ENCODE data around the gene FARS2.

Gene FARS2

GRCh38 chr6:5326022-5326641, 64.8 kb downstream of the FARS2 start:
- DNase-seq: no peak

GRCh38 chr6:5328800-5329199, 67.5 kb downstream of the FARS2 start:
- DNase-seq: no peak

GRCh38 chr6:5331845-5332442, 70.6 kb downstream of the FARS2 start:
- DNase-seq: no peak

GRCh38 chr6:5333658-5334057, 72.3 kb downstream of the FARS2 start:
- peak; percentile 72 for DNase-seq

GRCh38 chr6:5334341-5334740, 73.0 kb downstream of the FARS2 start:
- peak; percentile 10 for DNase-seq

GRCh38 chr6:5335020-5335419, 73.7 kb downstream of the FARS2 start:
- DNase-seq: no peak

- peak; percentile 67 for DNase-seq
Observed at GRCh38 chr6:5337573-5337972, 76.3 kb downstream of the FARS2 start.

GRCh38 chr6:5338177-5338960, 77.1 kb downstream of the FARS2 start:
- no peak for DNase-seq

- no peak for DNase-seq
Observed at GRCh38 chr6:5339786-5340185, 78.5 kb downstream of the FARS2 start.

- no peak for DNase-seq
Observed at GRCh38 chr6:5341845-5342244, 80.5 kb downstream of the FARS2 start.

- no peak for DNase-seq
Observed at GRCh38 chr6:5343998-5344397, 82.7 kb downstream of the FARS2 start.

GRCh38 chr6:5345324-5345723, 84.0 kb downstream of the FARS2 start:
- no peak for DNase-seq

GRCh38 chr6:5351552-5352210, 90.4 kb downstream of the FARS2 start:
- no peak for DNase-seq

- no peak for DNase-seq
Observed at GRCh38 chr6:5353971-5354370, 92.7 kb downstream of the FARS2 start.

GRCh38 chr6:5357486-5357885, 96.2 kb downstream of the FARS2 start:
- no peak for DNase-seq

- no peak for DNase-seq
Observed at GRCh38 chr6:5359417-5359816, 98.1 kb downstream of the FARS2 start.

GRCh38 chr6:5361396-5361795, 100.1 kb downstream of the FARS2 start:
- DNase-seq: peak; percentile 47

- no peak for DNase-seq
Observed at GRCh38 chr6:5365436-5366195, 104.3 kb downstream of the FARS2 start.

GRCh38 chr6:5366941-5367340, 105.6 kb downstream of the FARS2 start:
- DNase-seq: no peak

- no peak for DNase-seq
Observed at GRCh38 chr6:5367510-5367909, 106.2 kb downstream of the FARS2 start.

GRCh38 chr6:5373430-5373829, 112.1 kb downstream of the FARS2 start:
- no peak for DNase-seq

GRCh38 chr6:5378331-5378730, 117.0 kb downstream of the FARS2 start:
- no peak for DNase-seq

Data from fibroblast of skin of right biceps (primary cell).